H9 (cell line): ENCODE data around the gene SQSTM1. TPM values are rescaled to one million over a fixed set of nuclear protein-coding genes. Genes with fewer than 3 reads are reported as not detected.

ENCODE experiments used
- DNase-seq: peaks from one replicate; pipeline ENCODE4 v3.0.0-alpha.2; 2017
- H2AFZ ChIP-seq: one replicate; pipeline ENCODE4 v1.6.1; 2013; ENCODE audit warnings: mild to moderate bottlenecking, low read length, control low read depth, moderate library complexity
- H2AK5ac ChIP-seq: 2 replicates; pipeline ENCODE4 v1.6.1; 2013; ENCODE audit warnings: low read length, control low read depth, mixed read lengths; ENCODE audit not compliant: insufficient read length
- H2BK120ac ChIP-seq: one replicate; pipeline ENCODE4 v1.6.1; 2013; ENCODE audit warnings: low read depth, mild to moderate bottlenecking, low read length, control low read depth, inconsistent platforms; ENCODE audit not compliant: poor library complexity, severe bottlenecking
- H2BK12ac ChIP-seq: 2 replicates; pipeline ENCODE4 v1.6.1; 2013; ENCODE audit warnings: low read length, control low read depth, mixed read lengths, low read depth; ENCODE audit not compliant: insufficient read length
- H2BK15ac ChIP-seq: 2 replicates; pipeline ENCODE4 v1.6.1; 2013; ENCODE audit warnings: low read depth, low read length, control low read depth
- H2BK20ac ChIP-seq: one replicate; pipeline ENCODE4 v1.6.1; 2013; ENCODE audit warnings: low read depth, mild to moderate bottlenecking, low read length, control low read depth, inconsistent platforms; ENCODE audit not compliant: poor library complexity, severe bottlenecking
- H2BK5ac ChIP-seq: 2 replicates; pipeline ENCODE4 v1.6.1; 2013; ENCODE audit warnings: low read length, control low read depth, mixed read lengths; ENCODE audit not compliant: insufficient read length
- H3K14ac ChIP-seq: 2 replicates; pipeline ENCODE4 v1.6.1; 2013; ENCODE audit warnings: low read length, control low read depth; ENCODE audit not compliant: insufficient read depth
- H3K18ac ChIP-seq: 2 replicates; pipeline ENCODE4 v1.6.1; 2013; ENCODE audit warnings: low read depth, mild to moderate bottlenecking, mixed read lengths, low read length, control low read depth; ENCODE audit not compliant: insufficient read length
- H3K23ac ChIP-seq: 2 replicates; pipeline ENCODE4 v1.6.1; 2013; ENCODE audit warnings: low read length, control low read depth, mixed read lengths, low read depth; ENCODE audit not compliant: insufficient read length
- H3K23me2 ChIP-seq: 2 replicates; pipeline ENCODE4 v1.6.1; 2013; ENCODE audit warnings: low read depth, mild to moderate bottlenecking, mixed read lengths, low read length, control low read depth; ENCODE audit not compliant: insufficient read length, poor library complexity, severe bottlenecking
- H3K27ac ChIP-seq: 2 replicates; pipeline ENCODE4 v1.5.1; 2013; ENCODE audit warnings: low read length, control low read depth, mixed read lengths, low read depth; ENCODE audit not compliant: insufficient read length
- H3K27me3 ChIP-seq: 2 replicates; pipeline ENCODE4 v1.6.1; 2013; ENCODE audit warnings: low read length, control low read depth, inconsistent platforms; ENCODE audit not compliant: insufficient read depth
- H3K4ac ChIP-seq: 2 replicates; pipeline ENCODE4 v1.6.1; 2013; ENCODE audit warnings: low read depth, mild to moderate bottlenecking, control low read depth, inconsistent platforms, low read length, moderate library complexity
- H3K4me1 ChIP-seq: 2 replicates; pipeline ENCODE4 v1.6.1; 2013; ENCODE audit warnings: low read length, control low read depth, inconsistent platforms; ENCODE audit not compliant: insufficient read depth
- H3K4me2 ChIP-seq: 2 replicates; pipeline ENCODE4 v1.6.1; 2013; ENCODE audit warnings: low read length, control low read depth, mixed read lengths; ENCODE audit not compliant: insufficient read length, insufficient read depth
- H3K56ac ChIP-seq: 2 replicates; pipeline ENCODE4 v1.6.1; 2013; ENCODE audit warnings: low read depth, mild to moderate bottlenecking, mixed read lengths, low read length, control low read depth; ENCODE audit not compliant: insufficient read length
- H3K79me1 ChIP-seq: 2 replicates; pipeline ENCODE4 v1.6.1; 2013; ENCODE audit warnings: low read depth, mild to moderate bottlenecking, moderate library complexity, low read length, control low read depth, inconsistent platforms; ENCODE audit not compliant: insufficient read depth, poor library complexity, severe bottlenecking
- H3K79me2 ChIP-seq: 2 replicates; pipeline ENCODE4 v1.6.1; 2013; ENCODE audit warnings: low read length, control low read depth, inconsistent platforms; ENCODE audit not compliant: insufficient read depth
- H3K9ac ChIP-seq: 2 replicates; pipeline ENCODE4 v1.6.1; 2013; ENCODE audit warnings: low read length, control low read depth, mixed read lengths; ENCODE audit not compliant: insufficient read length; ENCODE audit errors: extremely low read depth
- H3K9me3 ChIP-seq: one replicate; pipeline ENCODE4 v1.6.1; 2013; ENCODE audit warnings: low read depth, low read length, inconsistent platforms; ENCODE audit not compliant: control insufficient read depth
- H3T11ph ChIP-seq: one replicate; pipeline ENCODE4 v1.6.1; 2013; ENCODE audit warnings: mild to moderate bottlenecking, low read length, control low read depth, inconsistent platforms
- H4K20me1 ChIP-seq: one replicate; pipeline ENCODE4 v1.6.1; 2013; ENCODE audit not compliant: control insufficient read depth, insufficient read length, insufficient read depth
- H4K5ac ChIP-seq: 2 replicates; pipeline ENCODE4 v1.6.1; 2013; ENCODE audit warnings: low read depth, mild to moderate bottlenecking, mixed read lengths, low read length, control low read depth; ENCODE audit not compliant: insufficient read length
- H4K8ac ChIP-seq: replicated peaks from 2 replicates; pipeline ENCODE4 v1.6.1; 2013; ENCODE audit warnings: low read length, control low read depth, mixed read lengths, low read depth; ENCODE audit not compliant: insufficient read length
- H4K91ac ChIP-seq: 2 replicates; pipeline ENCODE4 v1.6.1; 2013; ENCODE audit warnings: low read depth, mild to moderate bottlenecking, moderate library complexity, mixed read lengths, low read length, control low read depth; ENCODE audit not compliant: insufficient read length
- H3K27ac Mint-ChIP-seq, 3 experiments: 2 replicates in 2 of 3; 3 replicates in 1 of 3; pipeline ENCODE4 v1.8.0; 2020 to 2021; ENCODE audit warnings: mixed read lengths in 3 of 3, mild to moderate bottlenecking in 1 of 3, moderate library complexity in 1 of 3
- H3K27me3 Mint-ChIP-seq: 2 replicates; pipeline ENCODE4 v1.8.0; 2021; ENCODE audit warnings: low read depth, mild to moderate bottlenecking, moderate library complexity, mixed read lengths
- H3K36me3 Mint-ChIP-seq, 3 experiments: 2 replicates in 2 of 3; 3 replicates in 1 of 3; pipeline ENCODE4 v1.8.0; 2020 to 2021; ENCODE audit warnings: low read depth in 3 of 3, mixed read lengths in 3 of 3; ENCODE audit not compliant: insufficient read depth in 1 of 3
- H3K4me1 Mint-ChIP-seq, 2 experiments: 2 replicates each; pipeline ENCODE4 v1.8.0; 2020; ENCODE audit warnings: mixed read lengths in 2 of 2
- H3K4me3 Mint-ChIP-seq, 2 experiments: 2 replicates in 1 of 2; 3 replicates in 1 of 2; pipeline ENCODE4 v1.8.0; 2020 to 2021; ENCODE audit warnings: mild to moderate bottlenecking in 2 of 2, mixed read lengths in 2 of 2, moderate library complexity in 1 of 2
- H3K9me3 Mint-ChIP-seq, 2 experiments: 2 replicates in 1 of 2; 3 replicates in 1 of 2; pipeline ENCODE4 v1.8.0; 2020; ENCODE audit warnings: mild to moderate bottlenecking in 2 of 2, mixed read lengths in 2 of 2, moderate library complexity in 1 of 2
- WGBS: extraction: QIAGEN DNeasy Blood & Tissue Kit; methylation state at CpG from one replicate; pipeline ENCODE4 v1.1.7; 2013; ENCODE audit warnings: missing lambda C conversion rate, low lambda C conversion rate, mixed read lengths; ENCODE audit not compliant: insufficient read length; ENCODE audit errors: extremely low coverage; 5-methylcytosine and 5-hydroxymethylcytosine counted together
- total RNA-seq: library from RNA; stranded (reverse); gene quantifications from 2 replicates; pipeline ENCODE4 v1.2.1, GENCODE V29; 2021
- TF ChIP-seq, protein P1 (sequence below): fragments of 200-600 bp; sonication (generic); conservative IDR thresholded peaks from 3 replicates; pipeline ENCODE4 v1.8.0; 2021; ENCODE audit warnings: antibody characterized with exemption, mild to moderate bottlenecking

SQSTM1 gene
- total RNA-seq, 1 experiment from 2014 or later, result 144 TPM

DNA sequence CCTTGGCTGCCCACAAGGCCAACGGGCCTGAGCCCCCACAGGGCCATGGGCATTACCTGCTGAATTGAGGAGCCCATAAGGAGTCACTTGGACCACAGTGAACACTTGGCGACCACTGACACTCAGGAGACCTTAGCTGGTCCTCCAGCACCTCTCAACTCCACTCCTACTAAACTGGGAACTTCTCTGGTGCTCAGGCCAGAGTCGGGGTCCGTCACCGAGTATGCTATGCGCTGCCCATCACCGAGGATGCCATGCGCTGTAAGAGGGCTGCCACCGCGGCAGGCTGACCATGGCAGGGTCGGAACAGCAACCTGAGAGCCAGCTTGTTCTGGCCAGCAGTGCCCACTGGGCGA lies 600 bp upstream of the SQSTM1 start:
- Histone ChIP-seq H3K79me2 (peaks cover 9% of the 10 kb centered on the region; the same call in 1 of the 2 replicates), H3K79me1 (peaks cover 10% of the 10 kb centered on the region), H3T11ph (no peak overlapping the region), H3K27ac (no peak overlapping the region), H2BK12ac (no peak overlapping the region), H2BK120ac (no peak overlapping the region), H3K23me2 (peaks cover 16% of the 10 kb centered on the region), H3K9ac (no peak overlapping the region), H2BK20ac (no peak overlapping the region), H3K14ac (0 out of 2 replicates have a peak overlapping the region, but pooled peaks have one; percentile 44), H3K18ac (peak overlapping the region; percentile 36), H4K8ac (no peak overlapping the region), H3K4me1 (peaks cover 3% of the 10 kb centered on the region; the same call in 1 of the 2 replicates), H4K5ac (no peak overlapping the region), H3K23ac (no peak overlapping the region), H4K91ac (no peak overlapping the region), H3K4me2 (no peak overlapping the region), H2BK5ac (no peak overlapping the region), H3K27me3 (no peaks in the 10 kb centered on the region), H2BK15ac (no peak overlapping the region), H3K56ac (no peak overlapping the region), H3K4ac (no peak overlapping the region), H3K9me3 (no peaks in the 10 kb centered on the region), H2AK5ac (peak overlapping the region; percentile 1), H4K20me1 (no peaks in the 10 kb centered on the region), H2AFZ (no peak overlapping the region)
- peak overlapping the region; percentile 80 to 88; a peak in 4 of 5 replicates for H3K4me3 Mint-ChIP-seq
- WGBS, result no CpG with 5 or more reads among the region's 12 CpGs
- peak overlapping the region in 2 of 3 experiments; percentile 18 to 89; a peak in 3 of 7 replicates for H3K27ac Mint-ChIP-seq
- DNase-seq, result no peak
- peaks cover 13% of the 10 kb centered on the region for H3K27me3 Mint-ChIP-seq
- H3K36me3 Mint-ChIP-seq, result peaks cover 16 to 28% (median 27%) of the 10 kb centered on the region in 3 experiments
- peaks cover 30 to 35% of the 10 kb centered on the region in 2 experiments for H3K4me1 Mint-ChIP-seq
- TF ChIP-seq, protein P1, sequence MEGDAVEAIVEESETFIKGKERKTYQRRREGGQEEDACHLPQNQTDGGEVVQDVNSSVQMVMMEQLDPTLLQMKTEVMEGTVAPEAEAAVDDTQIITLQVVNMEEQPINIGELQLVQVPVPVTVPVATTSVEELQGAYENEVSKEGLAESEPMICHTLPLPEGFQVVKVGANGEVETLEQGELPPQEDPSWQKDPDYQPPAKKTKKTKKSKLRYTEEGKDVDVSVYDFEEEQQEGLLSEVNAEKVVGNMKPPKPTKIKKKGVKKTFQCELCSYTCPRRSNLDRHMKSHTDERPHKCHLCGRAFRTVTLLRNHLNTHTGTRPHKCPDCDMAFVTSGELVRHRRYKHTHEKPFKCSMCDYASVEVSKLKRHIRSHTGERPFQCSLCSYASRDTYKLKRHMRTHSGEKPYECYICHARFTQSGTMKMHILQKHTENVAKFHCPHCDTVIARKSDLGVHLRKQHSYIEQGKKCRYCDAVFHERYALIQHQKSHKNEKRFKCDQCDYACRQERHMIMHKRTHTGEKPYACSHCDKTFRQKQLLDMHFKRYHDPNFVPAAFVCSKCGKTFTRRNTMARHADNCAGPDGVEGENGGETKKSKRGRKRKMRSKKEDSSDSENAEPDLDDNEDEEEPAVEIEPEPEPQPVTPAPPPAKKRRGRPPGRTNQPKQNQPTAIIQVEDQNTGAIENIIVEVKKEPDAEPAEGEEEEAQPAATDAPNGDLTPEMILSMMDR, result no peak
- no peaks in the 10 kb centered on the region; a peak in 2 of 5 replicates for H3K9me3 Mint-ChIP-seq
